NB4 (cell line): ENCODE results near the gene PLEKHA5.

Experiments used
- TF ChIP-seq, protein P1 (sequence below): IDR thresholded peaks from 2 replicates; pipeline ENCODE4 v1.6.1; 2011; ENCODE audit warnings: low read depth, low read length
- TF ChIP-seq, protein P2 (sequence below): IDR thresholded peaks from one replicate; pipeline ENCODE4 v1.5.1; 2012; ENCODE audit warnings: low read depth, low read length

DNA sequence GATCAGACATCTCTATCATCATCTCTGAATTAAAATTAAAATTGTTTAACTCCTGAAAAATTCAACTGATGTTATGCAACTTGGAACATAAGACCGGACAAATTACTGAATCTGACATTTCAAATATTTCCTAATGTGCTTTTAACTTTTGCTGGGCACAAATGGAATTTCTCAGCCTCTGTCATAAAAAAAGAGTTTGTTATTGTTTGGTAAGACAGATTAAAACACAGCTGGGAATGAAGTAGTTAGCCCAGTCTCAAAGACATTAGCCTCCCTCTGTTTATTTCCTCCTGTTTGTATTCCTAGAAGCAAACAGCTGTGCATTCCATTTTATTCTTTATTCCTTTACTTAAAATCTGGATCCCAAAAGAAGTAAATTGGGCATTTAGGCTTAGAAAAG, 29.4 kb downstream of the PLEKHA5 start:
- TF ChIP-seq, protein P1, sequence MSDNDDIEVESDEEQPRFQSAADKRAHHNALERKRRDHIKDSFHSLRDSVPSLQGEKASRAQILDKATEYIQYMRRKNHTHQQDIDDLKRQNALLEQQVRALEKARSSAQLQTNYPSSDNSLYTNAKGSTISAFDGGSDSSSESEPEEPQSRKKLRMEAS: no peak
- TF ChIP-seq, protein P2, sequence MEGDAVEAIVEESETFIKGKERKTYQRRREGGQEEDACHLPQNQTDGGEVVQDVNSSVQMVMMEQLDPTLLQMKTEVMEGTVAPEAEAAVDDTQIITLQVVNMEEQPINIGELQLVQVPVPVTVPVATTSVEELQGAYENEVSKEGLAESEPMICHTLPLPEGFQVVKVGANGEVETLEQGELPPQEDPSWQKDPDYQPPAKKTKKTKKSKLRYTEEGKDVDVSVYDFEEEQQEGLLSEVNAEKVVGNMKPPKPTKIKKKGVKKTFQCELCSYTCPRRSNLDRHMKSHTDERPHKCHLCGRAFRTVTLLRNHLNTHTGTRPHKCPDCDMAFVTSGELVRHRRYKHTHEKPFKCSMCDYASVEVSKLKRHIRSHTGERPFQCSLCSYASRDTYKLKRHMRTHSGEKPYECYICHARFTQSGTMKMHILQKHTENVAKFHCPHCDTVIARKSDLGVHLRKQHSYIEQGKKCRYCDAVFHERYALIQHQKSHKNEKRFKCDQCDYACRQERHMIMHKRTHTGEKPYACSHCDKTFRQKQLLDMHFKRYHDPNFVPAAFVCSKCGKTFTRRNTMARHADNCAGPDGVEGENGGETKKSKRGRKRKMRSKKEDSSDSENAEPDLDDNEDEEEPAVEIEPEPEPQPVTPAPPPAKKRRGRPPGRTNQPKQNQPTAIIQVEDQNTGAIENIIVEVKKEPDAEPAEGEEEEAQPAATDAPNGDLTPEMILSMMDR: no peak
